ENCODE data around the gene LARGE2. TPM values are rescaled to one million over a fixed set of nuclear protein-coding genes. Genes with fewer than 3 reads are reported as not detected.

The LARGE2 gene
- polyA plus RNA-seq, 1 donor from 2014 or later, result 61.7 TPM

- Mint-ChIP-seq H3K36me3 (peaks cover 4% of the 10 kb centered on the region), H3K4me3 (peak within 1 kb of the TSS; percentile 93 to 99 (median 96)), H3K27me3 (no peaks in the 10 kb centered on the region), H3K9me3 (no peaks in the 10 kb centered on the region), H3K27ac (peak within 1 kb of the TSS; percentile 91 to 98 (median 98)), H3K4me1 (peaks cover 26 to 41% (median 28%) of the 10 kb centered on the region in 3 donors)
Measured at GRCh38 chr11:45917623-45918330, 4.7 kb upstream of the LARGE2 start, which contains the start of gene PEX16. Gene PEX16, minus strand, starts transcription at chr11:45917877. Its CDS starts 66 bp downstream, at chr11:45917811.

- peaks cover 4% of the 10 kb centered on the region for H3K36me3 Mint-ChIP-seq
- H3K4me3 Mint-ChIP-seq, result peak overlapping the region; percentile 93 to 99 (median 96)
- no peaks in the 10 kb centered on the region for H3K27me3 Mint-ChIP-seq
- no peaks in the 10 kb centered on the region for H3K9me3 Mint-ChIP-seq
- H3K4me1 Mint-ChIP-seq, result peaks cover 28 to 43% (median 28%) of the 10 kb centered on the region in 3 donors
- H3K27ac Mint-ChIP-seq, result peak overlapping the region; percentile 91 to 98 (median 98)
Measured at GRCh38 chr11:45918331-45918941, 4.0 kb upstream of the LARGE2 start.

- peaks cover 28 to 46% (median 31%) of the 10 kb centered on the region in 3 donors for H3K4me1 Mint-ChIP-seq
- peak overlapping the region; percentile 91 to 98 (median 98) for H3K27ac Mint-ChIP-seq
- no peaks in the 10 kb centered on the region for H3K9me3 Mint-ChIP-seq
- H3K27me3 Mint-ChIP-seq, result no peaks in the 10 kb centered on the region
- peaks cover 4% of the 10 kb centered on the region for H3K36me3 Mint-ChIP-seq
- peak overlapping the region; percentile 93 to 99 (median 96) for H3K4me3 Mint-ChIP-seq
Measured at GRCh38 chr11:45918962-45919675, 3.3 kb upstream of the LARGE2 start.

GRCh38 chr11:45919806-45920530, 2.5 kb upstream of the LARGE2 start:
- Mint-ChIP-seq H3K36me3 (peaks cover 4% of the 10 kb centered on the region), H3K9me3 (no peaks in the 10 kb centered on the region), H3K27ac (peak overlapping the region; percentile 41 to 91 (median 76)), H3K4me3 (peak overlapping the region; percentile 93 to 99 (median 96)), H3K27me3 (no peaks in the 10 kb centered on the region), H3K4me1 (peaks cover 28 to 54% (median 33%) of the 10 kb centered on the region in 3 donors)

GRCh38 chr11:45920531-45921477, 1.7 kb upstream of the LARGE2 start:
- Mint-ChIP-seq H3K27ac (peak overlapping the region; percentile 70 to 91 (median 88)), H3K9me3 (no peaks in the 10 kb centered on the region), H3K27me3 (no peaks in the 10 kb centered on the region), H3K4me1 (peaks cover 28 to 51% (median 34%) of the 10 kb centered on the region in 3 donors), H3K4me3 (peak overlapping the region; percentile 77 to 99 (median 92)), H3K36me3 (peaks cover 4% of the 10 kb centered on the region)

GRCh38 chr11:45921561-45922424, 663 bp upstream of the LARGE2 start:
- no peaks in the 10 kb centered on the region for H3K36me3 Mint-ChIP-seq
- H3K4me1 Mint-ChIP-seq, result peaks cover 28 to 48% (median 32%) of the 10 kb centered on the region in 3 donors
- peak overlapping the region; percentile 77 to 93 (median 86) for H3K4me3 Mint-ChIP-seq
- no peaks in the 10 kb centered on the region for H3K27me3 Mint-ChIP-seq
- no peaks in the 10 kb centered on the region for H3K9me3 Mint-ChIP-seq
- peak overlapping the region; percentile 67 to 91 (median 88) for H3K27ac Mint-ChIP-seq

- Mint-ChIP-seq H3K27me3 (no peaks in the 10 kb centered on the region), H3K27ac (peak overlapping the region; percentile 62 to 95 (median 93)), H3K4me1 (peaks cover 25 to 54% (median 38%) of the 10 kb centered on the region in 3 donors), H3K36me3 (no peaks in the 10 kb centered on the region), H3K4me3 (peak overlapping the region; percentile 93 to 98 (median 96)), H3K9me3 (no peaks in the 10 kb centered on the region)
Measured at GRCh38 chr11:45924036-45924915, 1.8 kb downstream of the LARGE2 start.

- H3K27me3 Mint-ChIP-seq, result no peaks in the 10 kb centered on the region
- peak overlapping the region in 2 of 4 donors; percentile 96 for H3K4me3 Mint-ChIP-seq
- peak overlapping the region; percentile 59 to 89 (median 62) for H3K27ac Mint-ChIP-seq
- H3K9me3 Mint-ChIP-seq, result no peaks in the 10 kb centered on the region
- peaks cover 23 to 50% (median 31%) of the 10 kb centered on the region in 3 donors for H3K4me1 Mint-ChIP-seq
- H3K36me3 Mint-ChIP-seq, result no peaks in the 10 kb centered on the region
Measured at GRCh38 chr11:45924927-45925326, 2.5 kb downstream of the LARGE2 start.

- H3K4me3 Mint-ChIP-seq, result peak overlapping the region in 2 of 4 donors; percentile 30 to 96
- H3K27ac Mint-ChIP-seq, result peak overlapping the region; percentile 46 to 89 (median 62)
- H3K36me3 Mint-ChIP-seq, result peaks cover 2% of the 10 kb centered on the region
- H3K9me3 Mint-ChIP-seq, result no peaks in the 10 kb centered on the region
- H3K27me3 Mint-ChIP-seq, result peaks cover 3% of the 10 kb centered on the region
- peaks cover 23 to 51% (median 31%) of the 10 kb centered on the region in 3 donors for H3K4me1 Mint-ChIP-seq
Measured at GRCh38 chr11:45925550-45925949, 3.1 kb downstream of the LARGE2 start.

GRCh38 chr11:45926001-45926401, 3.5 kb downstream of the LARGE2 start:
- peak overlapping the region in 2 of 4 donors; percentile 30 to 96 for H3K4me3 Mint-ChIP-seq
- H3K4me1 Mint-ChIP-seq, result peaks cover 21 to 51% (median 32%) of the 10 kb centered on the region in 3 donors
- H3K9me3 Mint-ChIP-seq, result no peaks in the 10 kb centered on the region
- peaks cover 3% of the 10 kb centered on the region for H3K27me3 Mint-ChIP-seq
- H3K36me3 Mint-ChIP-seq, result peaks cover 2% of the 10 kb centered on the region
- peak overlapping the region; percentile 62 to 80 (median 63) for H3K27ac Mint-ChIP-seq

- H3K9me3 Mint-ChIP-seq, result no peaks in the 10 kb centered on the region
- peaks cover 24 to 55% (median 34%) of the 10 kb centered on the region in 3 donors for H3K4me1 Mint-ChIP-seq
- H3K27me3 Mint-ChIP-seq, result peaks cover 3% of the 10 kb centered on the region
- peaks cover 5% of the 10 kb centered on the region for H3K36me3 Mint-ChIP-seq
- H3K4me3 Mint-ChIP-seq, result peak overlapping the region in 2 of 4 donors; percentile 26 to 43
- peak overlapping the region; percentile 39 to 80 (median 69) for H3K27ac Mint-ChIP-seq
Measured at GRCh38 chr11:45926536-45927331, 4.3 kb downstream of the LARGE2 start.

All from IgD-negative memory B cell (primary cell).